Body of pancreas (tissue), 4 donors: ENCODE results near the gene C20orf202.

Experiments
- POLR2A ChIP-seq, 3 donors: fragments of 450-650 bp; IDR thresholded peaks; one replicate each; pipeline ENCODE4 v1.6.1; 2016; ENCODE audit warnings: antibody characterized with exemption in 3 of 3, mild to moderate bottlenecking in 2 of 3
- TF ChIP-seq, protein P1 (sequence below), 7 experiments: fragments of 450-650 bp in 4 of 7; fragments of 200-600 bp in 3 of 7; sonication (generic) in 3 of 7; IDR thresholded peaks; one replicate each; pipeline ENCODE4 v1.5.1; 2016 to 2019; ENCODE audit warnings: antibody characterized with exemption in 7 of 7

DNA sequence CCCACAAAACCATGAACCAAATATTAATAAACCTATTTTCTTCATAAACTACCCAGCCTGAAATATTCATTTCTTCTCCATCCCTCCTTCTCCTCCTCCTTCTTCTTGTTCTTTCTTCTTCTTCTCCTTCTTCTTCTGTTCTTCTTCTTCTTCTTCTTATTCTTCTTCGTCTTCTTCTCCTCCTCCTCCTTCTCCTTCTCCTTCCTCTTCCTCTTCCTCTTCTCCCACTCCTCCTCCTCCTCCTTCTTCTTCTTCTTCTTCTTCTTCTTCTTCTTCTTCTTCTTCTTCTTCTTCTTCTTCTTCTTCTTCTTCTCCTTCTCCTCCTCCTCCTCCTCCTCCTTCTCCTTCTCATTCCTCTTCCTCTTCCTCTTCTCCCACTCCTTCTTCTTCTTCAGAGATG is 13.4 kb upstream of the C20orf202 start:
- TF ChIP-seq, protein P1, sequence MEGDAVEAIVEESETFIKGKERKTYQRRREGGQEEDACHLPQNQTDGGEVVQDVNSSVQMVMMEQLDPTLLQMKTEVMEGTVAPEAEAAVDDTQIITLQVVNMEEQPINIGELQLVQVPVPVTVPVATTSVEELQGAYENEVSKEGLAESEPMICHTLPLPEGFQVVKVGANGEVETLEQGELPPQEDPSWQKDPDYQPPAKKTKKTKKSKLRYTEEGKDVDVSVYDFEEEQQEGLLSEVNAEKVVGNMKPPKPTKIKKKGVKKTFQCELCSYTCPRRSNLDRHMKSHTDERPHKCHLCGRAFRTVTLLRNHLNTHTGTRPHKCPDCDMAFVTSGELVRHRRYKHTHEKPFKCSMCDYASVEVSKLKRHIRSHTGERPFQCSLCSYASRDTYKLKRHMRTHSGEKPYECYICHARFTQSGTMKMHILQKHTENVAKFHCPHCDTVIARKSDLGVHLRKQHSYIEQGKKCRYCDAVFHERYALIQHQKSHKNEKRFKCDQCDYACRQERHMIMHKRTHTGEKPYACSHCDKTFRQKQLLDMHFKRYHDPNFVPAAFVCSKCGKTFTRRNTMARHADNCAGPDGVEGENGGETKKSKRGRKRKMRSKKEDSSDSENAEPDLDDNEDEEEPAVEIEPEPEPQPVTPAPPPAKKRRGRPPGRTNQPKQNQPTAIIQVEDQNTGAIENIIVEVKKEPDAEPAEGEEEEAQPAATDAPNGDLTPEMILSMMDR (IDR thresholded peaks at IDR 0.05), result no peak
- no peak for TF ChIP-seq POLR2A (IDR thresholded peaks at IDR 0.05)
